KOPT-K1 (cell line): Measurements from ENCODE around the gene TOMM40.
"Not testable (repeated sequence)": the region's sequence is repeated elsewhere in the genome, so short reads cannot be mapped to it uniquely, and the experiment has no call there.

Experiments
- H3K27ac ChIP-seq: fragments of 200-600 bp; sonication (generic); 2 replicates; pipeline ENCODE4 v1.5.1; 2016; ENCODE audit warnings: antibody characterized with exemption, mild to moderate bottlenecking, low read depth, low read length; ENCODE audit not compliant: poor library complexity, severe bottlenecking
- H3K36me3 ChIP-seq: fragments of 200-600 bp; sonication (generic); 2 replicates; pipeline ENCODE4 v1.5.1; 2017; ENCODE audit warnings: antibody characterized with exemption, mild to moderate bottlenecking, low read length, moderate library complexity; ENCODE audit not compliant: insufficient read depth
- H3K9me3 ChIP-seq: fragments of 200-600 bp; sonication (generic); 2 replicates; pipeline ENCODE4 v1.5.1; 2017; ENCODE audit warnings: antibody characterized with exemption, low read length, mild to moderate bottlenecking; ENCODE audit not compliant: insufficient read depth, poor library complexity, severe bottlenecking

TOMM40 gene

GRCh38 chr19:44925114-44925891, 34.2 kb downstream of the TOMM40 start:
- Histone ChIP-seq H3K27ac (no peak overlapping the region), H3K36me3 (no peaks in the 10 kb centered on the region)

GRCh38 chr19:44926245-44927077, 35.4 kb downstream of the TOMM40 start:
- not testable (repeated sequence) for H3K9me3 ChIP-seq, H3K27ac ChIP-seq

More at GRCh38 chr19:44925114-44925891, 34.2 kb downstream of the TOMM40 start:
- H3K9me3 ChIP-seq: no peaks in the 10 kb centered on the region

GRCh38 chr19:44927746-44928145, 36.7 kb downstream of the TOMM40 start:
- H3K27ac ChIP-seq: no peak overlapping the region
- H3K36me3 ChIP-seq: no peaks in the 10 kb centered on the region
- H3K9me3 ChIP-seq: no peaks in the 10 kb centered on the region

More at GRCh38 chr19:44926245-44927077, 35.4 kb downstream of the TOMM40 start:
- H3K36me3 ChIP-seq: not testable (repeated sequence)

GRCh38 chr19:44930088-44930487, 39.0 kb downstream of the TOMM40 start:
- H3K27ac ChIP-seq: no peak overlapping the region
- no peaks in the 10 kb centered on the region for H3K9me3 ChIP-seq
- H3K36me3 ChIP-seq: no peaks in the 10 kb centered on the region

- Histone ChIP-seq H3K36me3 (no peaks in the 10 kb centered on the region), H3K9me3 (no peaks in the 10 kb centered on the region), H3K27ac (no peak overlapping the region)
These were observed 40.5 kb downstream of the TOMM40 start for GRCh38 chr19:44931541-44931940.

GRCh38 chr19:44939668-44940067, 48.6 kb downstream of the TOMM40 start:
- Histone ChIP-seq H3K27ac (no peak overlapping the region), H3K9me3 (no peaks in the 10 kb centered on the region), H3K36me3 (no peaks in the 10 kb centered on the region)

- H3K9me3 ChIP-seq: no peaks in the 10 kb centered on the region
- H3K27ac ChIP-seq: no peak within 1 kb of the TSS
- H3K36me3 ChIP-seq: no peaks in the 10 kb centered on the region
These were observed 51.1 kb downstream of the TOMM40 start, which contains the start of gene APOC4 for GRCh38 chr19:44942067-44942571. TSS of gene APOC4 (plus strand) at chr19:44942237. CDS start at chr19:44942278, 41 bp downstream.

DNA sequence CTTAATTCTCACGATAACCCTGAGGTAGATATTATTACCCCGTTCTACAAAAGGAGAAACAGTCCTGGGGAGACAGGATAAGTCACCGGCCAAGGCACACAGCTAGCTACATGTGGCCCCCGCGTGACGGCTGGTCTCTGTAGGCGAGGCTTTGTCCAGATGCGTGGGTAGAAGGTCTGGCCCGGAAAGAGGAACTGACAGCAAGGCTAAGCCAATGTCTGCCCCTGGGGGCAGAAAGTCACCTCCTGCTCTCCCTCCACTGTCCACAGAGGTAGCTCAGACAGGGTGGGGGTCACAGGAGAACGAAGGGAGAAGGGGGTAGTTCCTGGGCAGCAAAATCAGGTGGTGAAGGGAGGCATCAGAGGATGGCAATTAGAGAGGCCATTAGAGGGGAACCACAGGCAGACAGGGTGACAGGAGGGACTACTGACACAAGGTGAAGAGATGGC, 52.8 kb downstream of the TOMM40 start:
- Histone ChIP-seq H3K27ac (no peak overlapping the region), H3K36me3 (no peaks in the 10 kb centered on the region), H3K9me3 (no peaks in the 10 kb centered on the region)

DNA sequence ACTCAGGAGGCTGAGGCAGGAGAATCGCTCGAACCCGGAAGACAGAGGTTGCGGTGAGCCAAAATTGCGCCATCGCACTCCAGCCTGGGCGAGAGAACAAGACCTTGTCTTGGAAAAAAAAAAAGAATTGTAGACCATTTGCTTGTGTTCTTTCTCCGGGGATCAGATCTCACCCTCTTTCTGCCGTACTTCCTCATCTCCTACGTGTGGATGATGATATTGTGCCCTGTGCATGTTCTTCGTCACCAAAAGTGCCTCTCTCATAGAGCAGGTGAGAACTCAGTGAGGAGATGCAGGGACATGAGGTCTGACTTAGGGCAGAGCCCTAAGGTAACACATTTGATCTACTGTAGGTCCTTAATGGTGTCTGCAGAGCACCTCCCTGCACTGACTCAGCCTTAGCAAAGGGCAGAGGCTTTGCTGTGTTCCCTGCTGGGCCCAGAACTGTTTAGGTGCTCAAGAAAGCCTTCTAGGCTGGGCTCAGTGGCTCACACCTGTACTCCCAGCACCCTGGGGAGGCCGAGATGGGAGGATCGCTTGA, 56.1 kb downstream of the TOMM40 start:
- H3K36me3 ChIP-seq: no peaks in the 10 kb centered on the region
- H3K9me3 ChIP-seq: no peaks in the 10 kb centered on the region
- H3K27ac ChIP-seq: no peak overlapping the region

DNA sequence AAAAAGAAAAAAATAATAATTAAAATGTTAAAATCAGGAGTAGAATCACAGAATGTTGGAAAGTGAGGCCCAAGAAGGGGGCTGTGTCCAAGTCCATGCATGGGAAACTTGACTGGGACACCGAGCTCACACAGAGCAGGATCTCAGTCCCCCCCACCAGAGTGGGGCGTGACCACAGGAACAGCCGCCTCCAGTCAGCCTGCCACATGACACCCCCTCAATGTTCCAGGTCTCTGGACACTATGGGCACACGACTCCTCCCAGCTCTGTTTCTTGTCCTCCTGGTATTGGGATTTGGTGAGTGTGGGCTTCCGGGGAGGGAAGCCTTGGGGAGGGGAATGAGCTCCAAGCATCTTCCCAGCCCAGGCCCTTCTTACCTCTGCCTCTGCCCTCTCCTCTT, 57.2 kb downstream of the TOMM40 start:
- no peak overlapping the region for H3K27ac ChIP-seq
- no peaks in the 10 kb centered on the region for H3K36me3 ChIP-seq
- no peaks in the 10 kb centered on the region for H3K9me3 ChIP-seq

DNA sequence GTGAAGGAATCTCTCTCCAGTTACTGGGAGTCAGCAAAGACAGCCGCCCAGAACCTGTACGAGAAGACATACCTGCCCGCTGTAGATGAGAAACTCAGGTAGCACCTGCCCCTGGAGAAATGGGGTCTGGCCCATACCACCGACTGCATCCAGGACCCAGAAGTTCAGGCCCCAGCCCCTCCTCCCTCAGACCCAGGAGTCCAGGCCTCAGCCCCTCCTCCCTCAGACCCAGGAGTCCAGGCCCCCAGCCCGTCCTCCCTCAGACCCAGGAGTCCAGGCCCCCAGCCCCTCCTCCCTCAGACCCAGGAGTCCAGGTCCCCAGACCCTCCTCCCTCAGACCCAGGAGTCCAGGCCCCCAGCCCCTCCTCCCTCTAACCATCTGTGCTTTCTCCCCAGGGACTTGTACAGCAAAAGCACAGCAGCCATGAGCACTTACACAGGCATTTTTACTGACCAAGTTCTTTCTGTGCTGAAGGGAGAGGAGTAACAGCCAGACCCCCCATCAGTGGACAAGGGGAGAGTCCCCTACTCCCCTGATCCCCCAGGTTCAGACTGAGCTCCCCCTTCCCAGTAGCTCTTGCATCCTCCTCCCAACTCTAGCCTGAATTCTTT, 57.8 kb downstream of the TOMM40 start:
- Histone ChIP-seq H3K27ac (no peak overlapping the region), H3K36me3 (no peaks in the 10 kb centered on the region), H3K9me3 (no peaks in the 10 kb centered on the region)

GRCh38 chr19:44949550-44949949, 58.5 kb downstream of the TOMM40 start:
- no peaks in the 10 kb centered on the region for H3K36me3 ChIP-seq
- no peak overlapping the region for H3K27ac ChIP-seq
- no peaks in the 10 kb centered on the region for H3K9me3 ChIP-seq

DNA sequence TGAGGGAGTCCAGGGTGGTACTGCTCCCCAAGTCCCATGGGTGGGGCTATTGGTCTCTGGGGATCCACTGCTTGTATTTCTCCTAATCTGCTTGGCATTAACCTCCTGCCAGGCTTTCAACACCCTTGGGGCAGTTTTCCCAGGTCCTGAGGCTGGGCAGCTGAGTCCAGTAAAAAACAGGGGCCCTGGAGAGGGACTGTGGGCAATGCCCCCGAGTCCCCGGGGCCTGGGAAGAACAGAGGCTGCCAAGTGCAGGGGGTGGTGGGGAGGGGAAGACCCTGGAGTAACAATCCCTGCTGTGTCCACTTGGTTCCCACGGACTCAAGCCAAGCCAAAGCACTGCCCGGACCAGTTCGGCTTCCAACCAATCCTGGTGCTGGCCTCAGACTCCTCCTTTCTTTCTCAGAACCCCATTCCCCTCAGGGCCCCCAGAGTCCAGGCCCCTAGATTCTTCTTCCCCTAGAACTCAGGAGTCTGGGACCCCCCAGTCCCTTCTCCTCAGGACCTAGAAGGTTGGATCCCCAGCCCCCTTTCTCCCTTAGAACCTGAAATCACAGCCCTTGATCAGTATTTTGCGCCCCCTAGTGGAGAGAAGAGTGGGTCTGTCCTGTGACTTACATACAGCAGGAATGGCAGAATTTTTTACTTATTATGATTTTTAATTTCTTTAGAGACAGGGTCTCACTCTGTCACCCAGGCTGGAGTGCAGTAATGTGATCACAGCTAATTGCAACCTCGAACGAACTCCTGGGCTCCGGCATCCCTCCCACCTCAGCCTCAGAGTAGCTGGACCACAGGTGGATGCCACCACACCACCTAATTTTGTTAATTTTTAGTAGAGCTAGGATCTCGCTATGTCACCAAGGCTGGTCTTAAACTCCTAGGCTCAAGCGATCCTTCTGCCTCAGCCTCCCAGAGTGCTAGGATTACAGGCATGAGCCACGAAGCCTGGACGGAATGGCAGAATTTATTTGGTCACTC, 60.4 kb downstream of the TOMM40 start:
- Histone ChIP-seq H3K9me3 (no peaks in the 10 kb centered on the region), H3K27ac (no peak overlapping the region)

More for the DNA sequence above, 60.4 kb downstream of the TOMM40 start:
- H3K36me3 ChIP-seq: no peaks in the 10 kb centered on the region
